GM19099 (cell line): Measurements from ENCODE around the gene ADM5.

Experiments
- POLR2A ChIP-seq: IDR thresholded peaks from 3 replicates; pipeline ENCODE4 v1.6.1; 2011; ENCODE audit warnings: low read depth; ENCODE audit not compliant: insufficient read length; ENCODE audit errors: extremely low read depth

Gene ADM5

DNA sequence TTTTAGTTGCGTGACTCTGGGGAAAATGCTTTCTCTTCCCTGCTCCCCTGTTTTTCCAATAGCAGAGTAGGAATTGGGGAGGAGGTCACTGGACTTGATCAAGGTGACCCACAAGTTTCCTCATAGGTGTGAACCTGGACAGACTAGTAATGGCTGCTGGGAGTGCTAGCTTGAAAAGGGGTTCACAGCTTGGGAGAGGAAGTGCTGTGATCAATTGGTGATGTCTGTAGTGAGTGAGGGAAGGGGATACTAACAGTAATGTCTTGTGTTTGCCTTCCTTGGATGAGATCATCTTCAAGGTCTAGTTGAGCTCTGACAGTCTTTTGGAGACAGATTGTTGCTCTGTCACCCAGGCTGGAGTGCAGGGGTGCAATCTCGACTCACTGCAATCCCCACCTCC lies 21.9 kb upstream of the ADM5 start:
- TF ChIP-seq POLR2A = no peak

DNA sequence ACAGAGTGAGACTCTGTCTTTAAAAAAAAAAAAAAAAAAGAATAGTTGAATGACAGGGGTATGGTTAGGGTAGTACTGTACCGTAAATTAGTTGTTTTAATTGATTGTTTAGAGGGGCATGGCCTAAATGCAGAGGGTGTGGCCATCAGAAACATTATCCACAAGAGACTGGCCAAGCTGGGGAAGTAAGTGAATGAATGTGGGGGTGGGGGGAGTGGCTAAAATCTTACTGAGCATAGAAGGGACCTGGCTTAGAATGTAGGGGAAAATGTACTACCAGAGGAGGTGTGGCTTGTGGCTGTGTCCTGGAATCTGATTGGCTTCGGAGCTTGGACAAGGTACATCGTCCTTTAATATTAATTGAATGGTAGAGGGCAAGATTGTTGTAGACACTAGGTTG lies 19.9 kb upstream of the ADM5 start:
- no peak for TF ChIP-seq POLR2A

DNA sequence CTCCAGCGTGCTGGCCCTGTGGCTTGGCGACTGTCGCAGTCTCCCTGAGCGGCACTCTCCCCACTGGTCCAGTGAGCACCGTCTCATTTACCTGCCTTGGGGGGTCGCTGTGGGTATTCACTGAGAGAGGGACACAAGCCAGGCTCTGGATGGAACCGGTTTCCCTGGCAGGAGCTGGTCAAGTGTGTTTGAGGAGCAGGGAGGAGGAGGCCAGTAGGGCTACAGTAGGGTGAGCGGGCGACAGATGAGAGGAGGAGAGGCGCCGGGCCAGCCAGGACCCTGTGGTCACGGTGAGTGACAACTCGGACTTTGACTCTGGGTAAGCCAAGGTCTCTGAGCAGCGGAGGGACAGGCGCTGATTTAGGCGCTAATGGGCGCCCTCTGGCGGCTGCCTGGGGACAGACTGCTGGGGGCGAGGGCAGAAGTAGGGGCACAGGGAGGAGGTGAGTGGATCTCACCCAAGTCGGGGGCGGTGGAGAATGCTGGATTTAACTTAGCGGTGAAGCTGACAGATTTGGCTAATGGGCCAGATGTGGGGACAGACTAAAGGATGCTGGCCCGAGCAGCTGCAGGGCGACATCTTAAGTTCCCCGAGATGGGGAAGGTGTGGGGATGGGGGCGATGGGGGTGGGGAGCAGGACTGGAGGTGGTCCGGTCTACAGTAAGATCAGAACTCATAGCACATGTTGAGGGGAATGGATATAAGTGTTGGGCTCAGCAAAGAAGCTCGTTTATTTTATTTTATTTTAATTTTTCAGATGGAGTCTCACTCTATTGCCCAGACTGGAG lies 17.1 kb upstream of the ADM5 start:
- TF ChIP-seq POLR2A = peak; percentile 17

DNA sequence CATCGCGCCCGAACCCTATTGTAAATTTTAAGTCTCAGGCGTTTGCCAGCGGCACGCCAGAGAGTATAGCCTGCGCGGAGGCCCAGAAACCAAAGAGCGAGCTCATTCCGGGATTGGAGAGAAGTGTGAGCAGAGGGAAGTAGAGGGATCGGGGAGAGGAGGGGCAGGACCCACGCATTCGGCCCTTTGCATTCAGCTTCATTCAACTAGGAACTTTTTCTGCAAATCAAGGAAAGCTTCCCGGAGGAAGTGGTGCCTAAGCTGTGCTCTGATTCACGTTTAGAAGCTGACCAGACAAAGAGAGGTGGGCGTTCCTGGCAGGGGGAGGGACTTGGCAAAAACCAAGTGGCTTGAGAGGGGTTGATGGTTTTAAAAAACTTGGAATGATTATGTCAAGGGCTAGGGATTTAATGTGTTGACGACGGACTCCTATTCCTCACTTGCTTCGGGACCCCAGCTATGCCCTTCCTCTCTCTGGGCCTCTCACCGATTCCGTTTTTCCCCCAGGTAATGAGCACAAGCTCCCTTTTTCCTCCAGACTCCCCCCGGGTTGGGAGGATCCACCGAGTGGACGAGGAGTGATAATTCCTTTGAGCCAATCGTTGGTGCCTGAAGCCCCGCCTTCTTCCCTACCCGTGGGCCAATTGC lies 13.1 kb upstream of the ADM5 start:
- peak; percentile 96 for TF ChIP-seq POLR2A

GRCh38 chr19:49676784-49677230 lies 12.6 kb upstream of the ADM5 start:
- no peak for TF ChIP-seq POLR2A

GRCh38 chr19:49677231-49677900 lies 12.0 kb upstream of the ADM5 start, which contains the start of gene PRMT1:
Gene PRMT1, plus strand, starts transcription at chr19:49677271. Its CDS starts 10 bp downstream, at chr19:49677281.
- peak; percentile 93 for TF ChIP-seq POLR2A

DNA sequence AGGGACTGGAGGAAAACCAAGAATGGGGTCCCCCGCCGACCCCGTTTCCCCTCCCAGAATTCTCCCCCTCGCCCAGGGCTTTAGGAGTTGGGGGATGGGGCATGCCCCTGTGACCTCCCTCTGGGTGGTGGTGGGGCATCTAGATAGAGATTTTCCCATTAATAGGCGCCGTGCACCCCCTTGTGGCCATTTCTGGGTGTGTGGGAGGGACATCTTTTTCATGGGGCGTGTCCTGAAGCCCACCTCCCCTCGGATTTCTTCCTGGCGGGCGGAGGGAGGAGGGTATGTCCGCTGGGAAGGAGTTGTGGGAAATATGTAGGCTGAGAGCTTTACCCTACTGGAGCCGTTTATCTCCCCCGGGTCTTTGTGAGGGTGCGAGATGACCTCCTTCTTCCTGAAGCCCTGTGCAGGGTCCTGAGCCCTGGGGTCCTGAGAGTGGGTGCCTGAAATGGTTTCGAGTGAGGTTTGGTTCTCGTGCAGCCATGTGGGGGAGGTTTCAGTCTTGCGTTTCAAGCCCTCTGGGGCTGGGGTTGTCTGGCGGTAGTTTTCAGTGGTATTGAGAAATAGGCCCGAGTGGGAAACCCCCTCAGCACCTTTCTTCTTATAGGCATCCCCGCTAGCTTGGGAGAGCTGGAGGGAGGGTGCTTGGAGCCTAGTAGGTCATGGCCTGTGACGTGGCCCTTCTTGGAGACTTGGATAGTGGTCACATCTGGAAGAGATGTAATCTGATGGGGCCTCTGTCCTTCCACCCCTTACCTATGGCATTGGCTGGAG lies 11.3 kb upstream of the ADM5 start:
- TF ChIP-seq POLR2A = no peak

DNA sequence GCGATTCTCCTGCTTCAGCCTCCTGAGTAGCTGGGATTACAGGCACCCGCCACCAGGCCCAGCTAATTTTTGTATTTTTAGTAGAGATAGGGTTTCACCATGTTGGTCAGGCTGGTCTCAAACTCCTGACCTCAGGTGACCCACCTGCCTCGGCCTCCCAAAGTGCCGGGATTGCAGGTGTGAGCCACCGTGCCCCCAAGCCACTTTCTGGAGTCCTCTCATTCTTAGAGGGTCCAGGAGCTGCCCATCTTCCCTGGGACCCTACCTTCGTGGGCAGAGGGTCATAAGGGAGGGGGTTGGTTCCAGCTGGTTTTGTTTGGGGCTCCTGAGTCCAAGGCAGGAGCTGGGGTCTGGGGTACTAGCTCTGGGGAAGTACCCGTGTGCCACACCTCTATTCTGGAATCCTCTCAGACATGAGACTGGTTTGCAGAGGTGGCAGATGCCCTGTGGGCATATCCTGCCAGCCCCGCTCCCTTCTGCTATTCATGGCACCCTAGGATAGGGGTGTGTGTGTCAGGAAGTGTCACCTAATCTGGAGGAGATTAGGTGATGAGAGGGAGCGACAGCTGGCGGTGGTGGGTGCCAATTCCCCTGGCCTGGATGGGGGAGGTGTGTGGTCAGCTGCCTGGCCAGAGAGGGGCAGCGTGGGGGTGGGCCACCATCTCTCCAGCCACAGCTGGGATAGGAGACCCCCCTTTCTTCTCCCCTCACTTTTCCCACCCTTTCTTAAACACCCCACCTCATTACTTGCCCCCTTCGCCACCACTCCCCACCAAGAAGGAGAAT lies 10.2 kb upstream of the ADM5 start:
- TF ChIP-seq POLR2A = no peak

- TF ChIP-seq POLR2A = no peak
These were observed 9.5 kb upstream of the ADM5 start for GRCh38 chr19:49679771-49680413.

DNA sequence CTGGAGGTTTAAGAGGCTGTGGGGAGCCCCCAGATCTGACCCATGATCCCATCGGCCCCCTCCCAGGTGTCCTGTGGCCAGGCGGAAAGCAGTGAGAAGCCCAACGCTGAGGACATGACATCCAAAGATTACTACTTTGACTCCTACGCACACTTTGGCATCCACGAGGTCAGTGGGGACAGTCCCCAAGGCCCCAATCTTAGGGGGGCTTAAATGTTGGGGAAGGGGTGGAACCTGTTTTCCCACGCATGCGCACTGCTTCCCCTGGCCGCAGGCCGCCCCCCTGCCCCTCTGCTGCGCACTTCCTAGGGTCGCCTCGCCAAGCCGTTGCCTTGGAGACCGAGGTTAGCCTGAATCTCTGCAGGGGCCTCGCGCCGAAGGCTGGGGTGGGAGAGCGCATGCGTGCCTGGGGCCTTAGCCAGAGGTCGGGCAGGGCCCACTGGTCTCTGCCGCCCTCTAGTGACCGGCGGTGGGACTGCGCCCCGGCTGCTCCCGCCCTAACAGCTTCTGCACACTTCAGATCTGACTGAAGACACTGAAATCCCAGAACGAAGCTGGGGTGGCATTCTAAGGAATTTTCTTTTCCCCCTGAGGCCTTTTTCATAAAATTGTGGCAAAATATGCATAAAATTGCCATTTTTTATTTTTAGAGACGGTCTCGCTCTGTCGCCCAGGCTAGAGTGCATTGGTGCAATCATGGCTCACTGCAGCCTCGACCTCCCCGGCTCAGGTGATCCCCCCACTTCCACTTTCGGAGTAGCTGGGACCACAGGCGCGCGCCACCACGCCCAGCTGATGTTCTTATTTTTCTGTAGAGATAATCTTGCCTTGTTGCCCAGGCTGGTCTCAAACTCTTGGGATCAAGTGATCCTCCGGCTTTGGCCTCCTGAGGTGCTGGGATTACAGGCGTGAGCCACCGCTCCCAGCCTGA lies 8.7 kb upstream of the ADM5 start:
- TF ChIP-seq POLR2A = no peak

GRCh38 chr19:49681830-49682229 lies 7.6 kb upstream of the ADM5 start:
- TF ChIP-seq POLR2A = no peak

DNA sequence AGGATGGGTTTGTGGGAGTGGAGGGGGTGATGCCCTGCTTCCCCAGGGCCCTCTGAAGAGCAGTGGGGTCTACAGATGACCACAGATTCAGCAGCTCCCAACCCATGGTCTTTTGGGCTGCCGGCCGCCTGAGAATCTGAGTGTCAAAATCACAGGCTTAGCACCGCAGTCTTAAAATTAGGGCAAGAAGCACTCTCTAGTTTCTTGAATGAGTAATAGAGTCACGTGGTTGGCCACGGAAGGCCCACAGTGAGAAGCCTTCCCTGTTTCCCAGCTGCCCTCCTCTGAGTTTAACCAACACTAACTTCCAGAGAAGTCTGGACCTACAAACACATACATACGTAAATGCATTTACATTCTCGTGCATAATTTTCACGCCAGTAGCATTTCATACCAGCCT lies 7.1 kb upstream of the ADM5 start:
- TF ChIP-seq POLR2A = no peak

- no peak for TF ChIP-seq POLR2A
These were observed 5.6 kb upstream of the ADM5 start for GRCh38 chr19:49683814-49684250.
